OCI-LY7 (cell line): ENCODE measurements around the gene TWSG1. TPM values are rescaled to one million over a fixed set of nuclear protein-coding genes. Genes with fewer than 3 reads are reported as not detected.

Experiments used
- BruUV-seq: library from RNA; stranded (reverse); fragments of 400-500 nt; replicated peaks from 2 replicates; lab custom pipeline; 2021; lab: Mats Ljungman, UMichigan
- CTCF ChIA-PET: fragments of 300-600 bp; sonication (Branson Sonifier 250); formaldehyde crosslinking; loops from one replicate; lab custom pipeline; 2022; ENCODE audit warnings: antibody characterized with exemption; ENCODE audit not compliant: unreplicated experiment; lab: Charles Lee
- POLR2A ChIA-PET: fragments of 300-600 bp; sonication (Branson Sonifier 250); formaldehyde crosslinking; loops from one replicate; lab custom pipeline; 2022; ENCODE audit warnings: antibody characterized with exemption; lab: Charles Lee
- DNase-seq: peaks from one replicate; pipeline ENCODE4 v3.0.0-alpha.2; 2015; ENCODE audit warnings: low spot score
- H2AFZ ChIP-seq: fragments of 200-600 bp; sonication (generic), shearing (Covaris generic); 2 replicates; pipeline ENCODE4 v1.6.1; 2014; ENCODE audit warnings: mild to moderate bottlenecking, antibody characterized with exemption, low read length, moderate library complexity
- H3K27ac ChIP-seq: fragments of 200-600 bp; sonication (generic); 2 replicates; pipeline ENCODE4 v1.5.1; 2014; ENCODE audit warnings: mixed run types, low read depth, mild to moderate bottlenecking, moderate library complexity, low read length, inconsistent platforms; ENCODE audit not compliant: poor library complexity, severe bottlenecking
- H3K36me3 ChIP-seq: fragments of 200-600 bp; sonication (generic); 2 replicates; pipeline ENCODE4 v1.6.1; 2014; ENCODE audit warnings: mild to moderate bottlenecking, antibody characterized with exemption, low read length, moderate library complexity, mixed read lengths; ENCODE audit not compliant: insufficient read depth
- H3K4me1 ChIP-seq: fragments of 200-600 bp; sonication (generic); 2 replicates; pipeline ENCODE4 v1.5.1; 2014; ENCODE audit warnings: mild to moderate bottlenecking, low read length; ENCODE audit not compliant: insufficient read depth, poor library complexity, severe bottlenecking
- H3K4me2 ChIP-seq: fragments of 200-600 bp; sonication (generic); 2 replicates; pipeline ENCODE4 v1.6.1; 2014; ENCODE audit warnings: mild to moderate bottlenecking, low read length
- H3K4me3 ChIP-seq: fragments of 200-600 bp; sonication (generic); 2 replicates; pipeline ENCODE4 v1.5.1; 2014; ENCODE audit warnings: mild to moderate bottlenecking, low read depth, low read length; ENCODE audit not compliant: poor library complexity, severe bottlenecking
- H3K79me2 ChIP-seq: fragments of 200-600 bp; sonication (generic); 2 replicates; pipeline ENCODE4 v1.6.1; 2016; ENCODE audit warnings: low read depth, mild to moderate bottlenecking, low read length, moderate library complexity, mixed read lengths; ENCODE audit not compliant: insufficient read depth
- H3K9me2 ChIP-seq: fragments of 200-600 bp; sonication (generic); 2 replicates; pipeline ENCODE4 v1.6.1; 2016; ENCODE audit warnings: mild to moderate bottlenecking, low read length, mixed read lengths; ENCODE audit not compliant: insufficient read depth
- H3K9me3 ChIP-seq: fragments of 200-600 bp; sonication (generic); 2 replicates; pipeline ENCODE4 v1.6.1; 2014; ENCODE audit warnings: mild to moderate bottlenecking, mixed run types, low read length, mixed read lengths
- H4K20me1 ChIP-seq: fragments of 200-600 bp; sonication (generic); 2 replicates; pipeline ENCODE4 v1.6.1; 2014; ENCODE audit warnings: mild to moderate bottlenecking, antibody characterized with exemption, low read length, moderate library complexity, mixed read lengths; ENCODE audit not compliant: insufficient read depth
- CTCF ChIP-seq: fragments of 200-600 bp; sonication (generic); conservative IDR thresholded peaks from 2 replicates; pipeline ENCODE4 v1.5.1; 2014; ENCODE audit warnings: mild to moderate bottlenecking, antibody characterized with exemption, low read length, moderate library complexity, mixed read lengths
- EZH2phosphoT487 ChIP-seq: fragments of 200-600 bp; sonication (generic); IDR thresholded peaks from 2 replicates; pipeline ENCODE4 v1.6.1; 2018; ENCODE audit warnings: low read depth, borderline replicate concordance, mild to moderate bottlenecking, mixed run types, antibody characterized with exemption, low read length, moderate library complexity, mixed read lengths
- intact Hi-C: fragments of 100-400 bp; cut with micrococcal nuclease; formaldehyde crosslinking; loops from one replicate; pipeline ENCODE4 v1.10.0; 2022; ENCODE audit not compliant: unreplicated experiment
- total RNA-seq, 2 experiments: library from RNA; depleted of rRNA in 1 of 2; stranded (reverse); fragments of >200 nt in 1 of 2; shearing (Covaris generic) in 1 of 2; gene quantifications; 2 replicates each; pipeline ENCODE4 v1.2.3, GENCODE V29; 2014 to 2022

TWSG1 gene
- total RNA-seq, 2 experiments from 2014 or later: 7.5 to 10.9 TPM

- no peaks in the 10 kb centered on the region for H3K79me2 ChIP-seq
- CTCF ChIA-PET: no interaction called here
- intact Hi-C loops: loop anchor here (10.0 kb wide), 1 partner anchor 112 kb away; no protein-coding TSS in a partner anchor
- no peaks in the 10 kb centered on the region for H3K36me3 ChIP-seq
- H3K4me1 ChIP-seq: no peaks in the 10 kb centered on the region
- H4K20me1 ChIP-seq: no peaks in the 10 kb centered on the region
- POLR2A ChIA-PET: no interaction called here
- no peak for TF ChIP-seq CTCF
- TF ChIP-seq EZH2phosphoT487: no peak
- no peaks in the 10 kb centered on the region for H3K9me2 ChIP-seq
- H2AFZ ChIP-seq: no peak overlapping the region
- H3K9me3 ChIP-seq: no peaks in the 10 kb centered on the region
- no TSS peak for BruUV-seq
- H3K27ac ChIP-seq: no peak overlapping the region
- no peak overlapping the region for H3K4me2 ChIP-seq
- no peak overlapping the region for H3K4me3 ChIP-seq
- DNase-seq: no peak
These were observed 82.0 kb downstream of the TWSG1 start for GRCh38 chr18:9416563-9417072.

- TF ChIP-seq CTCF (no peak), EZH2phosphoT487 (no peak)
- ChIA-PET POLR2A (interaction anchor here (0.7 kb wide), 1 partner anchor 346 kb away, joined by 3 read pairs; no protein-coding TSS in a partner anchor), CTCF (interaction anchor here (0.6 kb wide), 1 partner anchor 1057 kb away, joined by 4 read pairs; no protein-coding TSS in a partner anchor)
- Histone ChIP-seq H4K20me1 (no peaks in the 10 kb centered on the region), H3K36me3 (no peaks in the 10 kb centered on the region), H3K9me2 (no peaks in the 10 kb centered on the region), H3K27ac (no peak overlapping the region), H3K4me1 (no peaks in the 10 kb centered on the region), H2AFZ (no peak overlapping the region), H3K4me2 (no peak overlapping the region), H3K79me2 (no peaks in the 10 kb centered on the region), H3K4me3 (no peak overlapping the region), H3K9me3 (no peaks in the 10 kb centered on the region)
- BruUV-seq: no TSS peak
- intact Hi-C loops: loop anchor here (10.0 kb wide), 1 partner anchor 112 kb away; no protein-coding TSS in a partner anchor
- DNase-seq: no peak
These were observed 82.7 kb downstream of the TWSG1 start for GRCh38 chr18:9417073-9417851.
